Aorta (tissue), 5 donors: ENCODE data around the gene LRRC4B. TPM values are rescaled to one million over a fixed set of nuclear protein-coding genes. Genes with fewer than 3 reads are reported as not detected.
"Not testable (repeated sequence)": the region's sequence is repeated elsewhere in the genome, so short reads cannot be mapped to it uniquely, and the experiment has no call there.

Source experiments
- ATAC-seq: fragments of 200-7000 bp; cut with Tn5 transposase; one replicate; pipeline ENCODE4 v1.9.1; 2022; ENCODE audit warnings: moderate library complexity; ENCODE audit not compliant: low FRiP score
- DNase-seq, 2 donors: peaks; one replicate each; pipeline ENCODE4 v3.0.0-alpha.2; 2020
- H3K27ac ChIP-seq, 2 donors: one replicate each; pipeline ENCODE4 v1.5.1; 2013; ENCODE audit warnings: low read length in 2 of 2, mild to moderate bottlenecking in 2 of 2, moderate library complexity in 2 of 2, control low read depth in 1 of 2, inconsistent platforms in 1 of 2, low read depth in 1 of 2
- H3K27me3 ChIP-seq, 2 donors: one replicate each; pipeline ENCODE4 v1.6.1; 2013; ENCODE audit warnings: control low read depth in 1 of 2, low read length in 1 of 2, mild to moderate bottlenecking in 1 of 2, moderate library complexity in 1 of 2; ENCODE audit not compliant: insufficient read depth in 2 of 2, control insufficient read depth in 1 of 2
- H3K36me3 ChIP-seq, 2 donors: one replicate each; pipeline ENCODE4 v1.6.1; 2013; ENCODE audit warnings: control low read depth in 1 of 2, low read length in 1 of 2, mild to moderate bottlenecking in 1 of 2; ENCODE audit not compliant: insufficient read depth in 2 of 2, control insufficient read depth in 1 of 2
- H3K4me1 ChIP-seq, 2 donors: one replicate each; pipeline ENCODE4 v1.6.1; 2013; ENCODE audit warnings: low read length in 2 of 2, control low read depth in 1 of 2, mild to moderate bottlenecking in 1 of 2, moderate library complexity in 1 of 2; ENCODE audit not compliant: insufficient read depth in 2 of 2, control insufficient read depth in 1 of 2
- H3K4me3 ChIP-seq, 2 donors: one replicate each; pipeline ENCODE4 v1.5.1; 2013; ENCODE audit warnings: low read length in 2 of 2, control low read depth in 1 of 2, mild to moderate bottlenecking in 1 of 2
- H3K9me3 ChIP-seq: one replicate; pipeline ENCODE4 v1.6.1; 2013; ENCODE audit warnings: mild to moderate bottlenecking, low read length; ENCODE audit not compliant: control insufficient read depth
- WGBS, 2 donors: extraction: QIAGEN DNeasy Blood & Tissue Kit; methylation state at CpG; one replicate each; pipeline ENCODE4 v1.1.7; 2013; 5-methylcytosine and 5-hydroxymethylcytosine counted together
- intact Hi-C, 2 donors: fragments of 100-400 bp; cut with DNase I; formaldehyde crosslinking; loops; one replicate each; pipeline versions ENCODE4 v1.14.2 to v1.15.0; 2022
- long read RNA-seq, 2 donors: library from polyadenylated mRNA; unstranded; transcript quantifications; one replicate each; pipeline ENCODE4 v2.0.0, GENCODE V29; 2020 to 2021
- polyA plus RNA-seq, 2 donors: library from polyadenylated mRNA; stranded (reverse); fragments of 200-250 nt; gene quantifications; one replicate each; pipeline ENCODE4 v1.2.3, GENCODE V29; 2013
- total RNA-seq, 2 donors: library from RNA; stranded (reverse); fragmentation: NEBNext Ultra II Directional; extraction: Animal tissue kit (Norgen Biotek cat#: 25700); gene quantifications; one replicate each; pipeline ENCODE4 v1.2.1, GENCODE V29; 2021
- donor health status: healthy with polysubstance abuse.
- donor health status: Bipolar disorder and iron deficiency.
- donor health status: DM: no; HTN: no; CAD: no.
- donor health status: DM: no; HTN: no; CAD: no.
- donor health status: DM: yes; HTN: yes; CAD: no.

Gene LRRC4B, protein sequence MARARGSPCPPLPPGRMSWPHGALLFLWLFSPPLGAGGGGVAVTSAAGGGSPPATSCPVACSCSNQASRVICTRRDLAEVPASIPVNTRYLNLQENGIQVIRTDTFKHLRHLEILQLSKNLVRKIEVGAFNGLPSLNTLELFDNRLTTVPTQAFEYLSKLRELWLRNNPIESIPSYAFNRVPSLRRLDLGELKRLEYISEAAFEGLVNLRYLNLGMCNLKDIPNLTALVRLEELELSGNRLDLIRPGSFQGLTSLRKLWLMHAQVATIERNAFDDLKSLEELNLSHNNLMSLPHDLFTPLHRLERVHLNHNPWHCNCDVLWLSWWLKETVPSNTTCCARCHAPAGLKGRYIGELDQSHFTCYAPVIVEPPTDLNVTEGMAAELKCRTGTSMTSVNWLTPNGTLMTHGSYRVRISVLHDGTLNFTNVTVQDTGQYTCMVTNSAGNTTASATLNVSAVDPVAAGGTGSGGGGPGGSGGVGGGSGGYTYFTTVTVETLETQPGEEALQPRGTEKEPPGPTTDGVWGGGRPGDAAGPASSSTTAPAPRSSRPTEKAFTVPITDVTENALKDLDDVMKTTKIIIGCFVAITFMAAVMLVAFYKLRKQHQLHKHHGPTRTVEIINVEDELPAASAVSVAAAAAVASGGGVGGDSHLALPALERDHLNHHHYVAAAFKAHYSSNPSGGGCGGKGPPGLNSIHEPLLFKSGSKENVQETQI
- total RNA-seq (10 to 100 TPM in 1 of 2 donors, 1 to 10 TPM in 1; 5.7 to 12.2 TPM), polyA plus RNA-seq (1 to 10 TPM in 1 of 2 donors, under 1 TPM in 1; 0.63 to 1.8 TPM)
- long read RNA-seq, donor 1 = 0 reads
- long read RNA-seq, donor 2, partial matches to known transcripts = 0 of 1 reads
- long read RNA-seq, donor 2, other reads (novel, unspliced or antisense) = 1 of 1 reads

DNA sequence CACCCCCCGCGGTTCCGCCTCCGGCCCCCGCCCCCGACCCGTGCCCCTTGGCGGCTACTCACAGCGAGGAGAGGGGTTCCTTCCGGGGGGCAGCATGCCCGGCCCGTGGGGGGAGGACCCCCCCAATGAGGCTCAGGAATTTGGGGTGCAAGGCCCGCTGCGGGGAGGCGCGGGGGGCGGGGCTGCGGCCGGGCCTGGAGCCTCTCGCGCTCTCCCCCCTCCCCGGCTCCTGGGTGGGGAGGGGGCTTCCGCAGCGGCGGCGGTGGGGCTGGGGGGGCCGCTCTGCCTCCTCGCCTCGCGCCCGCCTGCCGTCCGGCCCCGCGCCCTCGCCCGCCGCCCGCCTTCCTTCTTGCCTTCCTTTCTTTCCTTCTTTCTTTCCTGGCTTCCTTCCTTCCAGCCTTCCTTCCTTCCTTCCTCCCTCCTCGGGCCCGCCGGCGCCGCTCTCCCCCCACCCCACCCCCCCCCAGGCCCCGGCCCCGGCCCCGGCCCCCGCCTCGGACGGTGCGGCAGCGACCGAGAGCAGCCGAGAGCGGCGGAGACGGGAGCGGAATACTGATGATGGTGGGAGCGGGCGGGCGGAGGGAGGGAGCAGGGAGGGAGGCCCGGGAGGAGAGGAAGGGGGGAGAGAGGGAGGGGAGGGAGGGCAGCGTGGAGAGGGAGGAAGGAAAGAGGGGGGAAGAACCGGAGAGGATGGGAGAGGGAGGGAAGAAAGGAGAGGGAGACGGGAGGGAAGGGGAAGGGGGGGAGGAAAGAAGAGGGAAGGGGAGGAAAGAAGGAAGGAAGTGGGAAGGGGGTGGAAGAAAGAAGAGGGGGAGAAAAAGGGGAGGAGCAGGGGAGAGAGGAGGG is at the start of gene LRRC4B:
LRRC4B (minus strand) TSS at position 554 of the 846 bp plus-strand sequence. CDS start 19,597 bp downstream, outside the sequence.
- no peaks in the 10 kb centered on the region for H3K36me3 ChIP-seq
- no peak for DNase-seq
- intact Hi-C loops = no loop called here

DNA sequence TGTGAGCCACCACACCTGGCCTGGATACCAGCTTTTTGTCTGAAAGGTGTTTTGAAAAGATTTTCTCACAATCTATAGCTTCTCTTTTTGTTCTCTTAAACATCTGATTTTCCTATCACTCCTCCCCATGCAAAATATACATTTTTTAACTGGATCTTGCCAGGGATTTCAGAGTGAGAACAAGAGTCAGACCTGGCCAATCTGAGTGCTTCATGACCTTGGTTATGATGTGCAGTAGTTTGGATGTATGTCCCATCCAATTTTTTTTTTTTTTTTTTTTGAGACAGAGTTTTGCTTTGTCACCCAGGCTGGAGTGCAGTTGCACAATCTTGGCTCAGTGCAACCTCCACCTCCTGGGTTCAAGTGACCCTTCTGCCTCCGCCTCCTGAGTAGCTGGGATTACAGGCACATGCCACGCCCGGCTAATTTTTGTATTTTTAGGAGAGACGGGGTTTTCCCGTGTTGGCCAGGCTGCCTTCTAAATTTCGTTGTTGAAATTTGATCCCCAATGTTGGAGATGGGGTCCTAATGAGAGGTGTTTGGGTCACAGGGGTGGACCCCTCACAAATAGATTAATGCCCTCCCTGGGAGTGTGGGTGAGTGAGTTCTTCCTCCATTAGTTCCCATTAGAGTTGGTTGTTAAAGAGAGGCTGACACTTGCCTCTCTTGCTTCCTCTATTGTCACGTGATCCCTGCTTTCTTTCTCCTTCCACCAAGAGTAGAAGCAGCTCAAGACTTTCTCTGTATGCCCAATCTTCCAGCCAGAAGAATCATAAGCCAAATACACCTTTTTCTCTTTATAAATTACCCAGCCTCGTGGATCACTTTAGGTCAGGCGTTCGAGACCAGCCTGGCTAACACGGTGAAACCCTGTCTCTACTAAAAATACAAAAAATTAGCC is 44.5 kb upstream of the LRRC4B start:
- not testable (repeated sequence) for ATAC-seq, H3K27me3 ChIP-seq
- 75 to 81% methylated on average over 11 of the region's 11 CpGs for WGBS, 2 donors

More for the DNA sequence above, at the start of gene LRRC4B:
- no peaks in the 10 kb centered on the region for H3K4me1 ChIP-seq
- WGBS, 2 donors = 1% methylated on average over 28 to 65 of the region's 65 CpGs
- H3K27ac ChIP-seq = no peak within 1 kb of the TSS
- ATAC-seq = no peak
- H3K9me3 ChIP-seq = no peaks in the 10 kb centered on the region
- no peak within 1 kb of the TSS for H3K4me3 ChIP-seq
- no peaks in the 10 kb centered on the region for H3K27me3 ChIP-seq

DNA sequence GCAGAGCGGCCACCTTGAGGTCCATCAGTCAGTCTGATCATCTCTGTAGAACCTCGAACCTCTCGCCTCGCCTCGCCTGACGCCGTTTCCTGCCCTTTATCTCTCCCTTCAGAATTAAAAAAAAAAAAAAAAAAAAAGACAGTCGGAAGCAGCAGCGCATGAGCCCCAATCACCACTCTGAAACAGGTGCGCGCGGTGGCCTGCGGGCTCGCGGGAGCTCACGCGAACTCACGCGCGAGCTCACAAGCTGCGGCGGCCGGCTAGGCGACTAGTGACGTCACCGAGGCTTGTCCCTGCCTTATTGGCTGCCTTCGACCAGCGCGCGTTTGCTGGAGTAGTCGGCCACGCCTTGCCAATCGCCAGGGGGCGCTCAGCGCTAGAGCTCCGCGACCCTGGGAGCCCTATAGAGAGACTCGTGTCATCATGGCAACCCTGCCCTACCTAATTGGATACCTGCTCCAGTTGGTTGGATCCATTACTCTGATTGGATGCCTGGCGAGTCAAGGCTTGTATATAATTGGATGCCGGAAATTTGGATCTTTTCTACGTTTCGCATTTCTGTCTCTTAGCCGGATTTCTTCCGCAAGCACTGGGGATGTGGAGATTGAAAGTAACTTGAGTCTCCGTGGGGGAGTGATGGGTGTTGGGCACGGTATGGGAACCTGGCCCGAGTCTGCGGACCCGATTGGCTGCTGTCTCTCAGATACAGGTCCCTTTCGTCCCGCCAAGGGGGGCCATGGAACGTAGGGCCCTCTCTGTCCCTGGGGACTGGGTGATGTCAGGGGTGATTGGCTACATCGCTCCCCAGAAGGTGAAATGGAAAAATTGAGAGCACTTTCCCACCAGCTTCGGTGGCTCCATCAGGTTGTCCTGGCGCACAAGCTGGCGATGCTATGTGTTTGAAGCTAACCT is 39.9 kb upstream of the LRRC4B start:
- intact Hi-C loops = no loop called here
- 12 to 15% methylated on average over 55 to 56 of the region's 56 CpGs for WGBS, 2 donors
- no peak overlapping the region for H3K4me3 ChIP-seq
- peaks cover 4% of the 10 kb centered on the region for H3K9me3 ChIP-seq
- no peak overlapping the region for H3K27ac ChIP-seq
- ATAC-seq (no peak), DNase-seq (peak; percentile 65 to 88)
- no peaks in the 10 kb centered on the region for H3K36me3 ChIP-seq
- no peaks in the 10 kb centered on the region for H3K27me3 ChIP-seq
- no peaks in the 10 kb centered on the region for H3K4me1 ChIP-seq

More for the DNA sequence above, 44.5 kb upstream of the LRRC4B start:
- H3K4me3 ChIP-seq, H3K4me1 ChIP-seq, intact Hi-C loops, H3K27ac ChIP-seq, H3K9me3 ChIP-seq, H3K36me3 ChIP-seq, DNase-seq: not testable (repeated sequence)

DNA sequence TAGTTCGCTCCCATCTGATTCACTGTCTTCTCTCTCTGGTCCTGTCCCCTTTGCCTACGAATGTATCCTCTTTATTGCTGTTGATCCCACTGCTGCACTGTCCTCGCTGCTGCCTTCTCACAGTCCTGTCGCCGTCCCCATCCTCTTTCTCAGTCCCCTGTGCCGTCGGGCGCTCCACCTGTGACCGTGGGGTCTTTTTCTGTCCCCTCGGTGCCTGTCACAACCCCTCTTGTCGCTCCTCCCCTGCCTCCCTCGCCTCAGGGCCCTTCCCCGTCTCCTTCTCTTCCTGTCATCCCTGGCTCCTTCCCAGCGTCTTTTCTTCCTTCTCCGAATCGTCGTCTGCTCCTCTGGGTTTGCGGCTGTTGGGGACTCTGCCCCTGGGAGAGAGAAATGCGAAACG is 39.2 kb upstream of the LRRC4B start:
- Histone ChIP-seq H3K4me1 (no peaks in the 10 kb centered on the region), H3K36me3 (no peaks in the 10 kb centered on the region), H3K4me3 (no peak overlapping the region), H3K27me3 (no peaks in the 10 kb centered on the region), H3K9me3 (peaks cover 4% of the 10 kb centered on the region), H3K27ac (no peak overlapping the region)
- ATAC-seq (no peak), DNase-seq (no peak)
- intact Hi-C loops = no loop called here
- 61 to 72% methylated on average over 20 of the region's 20 CpGs for WGBS, 2 donors

DNA sequence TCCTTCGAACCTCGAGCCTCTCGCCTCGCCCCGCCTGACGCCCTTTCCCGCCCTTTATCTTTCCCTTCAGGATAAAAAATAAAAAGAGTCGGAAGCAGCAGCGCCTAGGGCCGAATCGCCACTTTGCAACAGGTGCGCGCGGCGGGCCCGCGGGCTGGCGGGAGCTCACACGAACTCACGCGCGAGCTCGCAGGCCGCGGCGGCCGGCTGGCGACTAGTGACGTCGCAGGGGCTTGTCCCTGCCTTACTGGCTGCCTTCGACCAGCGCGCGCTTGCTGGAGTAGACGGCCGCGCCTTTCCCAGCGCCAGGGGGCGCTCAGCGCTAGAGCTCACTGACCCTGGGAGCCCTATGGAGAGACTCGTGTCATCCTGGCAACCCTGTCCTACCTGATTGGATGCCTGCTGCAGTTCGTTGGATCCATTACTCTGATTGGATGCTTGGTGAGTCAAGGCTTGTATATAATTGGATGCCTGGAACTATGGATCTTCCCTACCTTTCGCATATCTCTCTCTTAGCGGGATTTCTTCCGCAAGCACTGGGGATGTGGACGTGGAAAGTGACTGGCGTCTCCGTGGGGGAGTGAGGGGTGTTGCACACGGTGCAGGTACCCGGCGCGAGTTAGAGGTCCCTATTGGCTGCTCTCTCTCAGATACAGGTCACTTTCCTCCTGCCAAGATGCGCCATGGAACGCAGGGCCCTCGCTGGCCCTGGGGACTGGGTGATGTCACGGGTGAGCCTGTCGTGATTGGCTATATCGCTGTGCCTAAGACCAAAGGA is 38.0 kb upstream of the LRRC4B start:
- H3K36me3 ChIP-seq, intact Hi-C loops, ATAC-seq, H3K27me3 ChIP-seq, DNase-seq, H3K4me3 ChIP-seq, H3K27ac ChIP-seq, H3K4me1 ChIP-seq, H3K9me3 ChIP-seq: not testable (repeated sequence)
- 33 to 36% methylated on average over 42 to 50 of the region's 58 CpGs for WGBS, 2 donors

DNA sequence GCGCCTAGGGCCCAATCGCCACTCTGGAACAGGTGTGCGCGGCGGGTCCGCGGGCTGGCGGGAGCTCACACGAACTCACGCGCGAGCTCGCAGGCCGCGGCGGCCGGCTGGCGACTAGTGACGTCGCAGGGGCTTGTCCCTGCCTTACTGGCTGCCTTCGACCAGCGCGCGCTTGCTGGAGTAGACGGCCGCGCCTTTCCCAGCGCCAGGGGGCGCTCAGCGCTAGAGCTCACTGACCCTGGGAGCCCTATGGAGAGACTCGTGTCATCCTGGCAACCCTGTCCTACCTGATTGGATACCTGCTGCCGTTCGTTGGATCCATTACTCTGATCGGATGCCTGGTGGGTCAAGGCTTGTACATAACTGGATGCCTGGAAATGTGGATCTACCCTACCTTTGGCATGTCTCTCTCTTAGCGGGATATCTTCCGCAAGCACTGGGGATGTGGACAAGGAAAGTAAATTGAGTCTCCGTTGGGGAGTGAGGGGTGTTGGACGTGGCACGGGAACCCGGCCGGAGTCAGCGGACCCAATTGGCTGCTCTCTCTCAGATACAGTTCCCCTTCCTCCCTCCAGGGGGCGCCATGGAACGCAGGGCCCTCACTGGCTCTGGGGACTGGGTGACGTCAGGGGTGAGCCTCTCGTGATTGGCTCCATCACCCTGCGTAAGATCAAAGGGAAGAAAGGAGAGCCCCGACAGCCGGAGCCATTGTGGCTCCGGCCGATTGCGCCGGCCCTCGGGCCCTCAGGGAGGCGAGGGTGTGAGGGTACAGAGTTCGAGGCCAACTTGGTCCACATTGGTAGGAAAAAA is 36.2 kb upstream of the LRRC4B start:
- H3K27ac ChIP-seq, H3K27me3 ChIP-seq: not testable (repeated sequence)
- 40% methylated on average over 48 of the region's 56 CpGs; no CpG with 5 or more reads in 1 of the 2 donors for WGBS, 2 donors

More for the DNA sequence above, 36.2 kb upstream of the LRRC4B start:
- DNase-seq, H3K4me3 ChIP-seq, H3K36me3 ChIP-seq, intact Hi-C loops, H3K4me1 ChIP-seq, ATAC-seq, H3K9me3 ChIP-seq: not testable (repeated sequence)
